ENCODE data around the gene FKBP14.
A peak's percentile ranks its signal among the peaks of the same experiment; 100 is the strongest.

The FKBP14 gene

GRCh38 chr7:30005464-30005863 is 21.0 kb downstream of the FKBP14 start:
- Histone ChIP-seq H3K4me2 (no peak overlapping the region), H3K27ac (no peak overlapping the region), H3K9ac (no peak overlapping the region), H3K27me3 (no peaks in the 10 kb centered on the region), H3K4me3 (no peak overlapping the region), H3K36me3 (no peaks in the 10 kb centered on the region), H3K9me3 (replicated peaks in 1 of 11) (no peaks in the 10 kb centered on the region), H4K20me1 (no peaks in the 10 kb centered on the region), H3K4me1 (peaks cover 0 to 9% (median 0%) of the 10 kb centered on the region in 10 experiments; a peak in 2 of 20 replicates)
- no peak for TF ChIP-seq Cebpa-rat (IDR thresholded peaks at IDR 0.05)

DNA sequence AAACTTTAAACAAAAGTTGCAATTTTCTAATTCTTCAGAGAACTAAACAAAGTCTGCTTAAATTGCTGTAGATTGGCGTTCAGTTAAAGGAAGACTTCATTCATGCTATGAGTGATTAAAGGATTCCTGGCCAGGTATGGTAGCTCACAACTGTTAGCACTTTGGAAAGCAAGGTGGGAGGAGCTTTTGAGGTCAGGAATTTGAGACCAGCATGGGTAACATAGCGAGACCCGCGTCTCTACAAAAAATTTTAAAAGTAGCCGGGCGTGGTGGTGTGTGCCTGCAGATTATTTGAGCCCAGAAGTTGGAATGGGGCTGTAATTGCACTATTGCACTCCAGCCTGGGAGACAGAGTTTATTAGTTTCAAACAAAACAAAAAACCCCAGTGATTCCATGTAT is 23.4 kb downstream of the FKBP14 start:
- Histone ChIP-seq H4K20me1 (no peaks in the 10 kb centered on the region), H3K36me3 (no peaks in the 10 kb centered on the region), H3K27me3 (no peaks in the 10 kb centered on the region), H3K4me3 (no peak overlapping the region), H3K4me2 (no peak overlapping the region), H3K27ac (no peak overlapping the region), H3K4me1 (peaks cover 0 to 9% (median 0%) of the 10 kb centered on the region in 10 experiments; a peak in 2 of 20 replicates), H3K9ac (no peak overlapping the region), H3K9me3 (replicated peaks in 1 of 11) (no peaks in the 10 kb centered on the region)
- no peak for TF ChIP-seq Cebpa-rat (IDR thresholded peaks at IDR 0.05)

DNA sequence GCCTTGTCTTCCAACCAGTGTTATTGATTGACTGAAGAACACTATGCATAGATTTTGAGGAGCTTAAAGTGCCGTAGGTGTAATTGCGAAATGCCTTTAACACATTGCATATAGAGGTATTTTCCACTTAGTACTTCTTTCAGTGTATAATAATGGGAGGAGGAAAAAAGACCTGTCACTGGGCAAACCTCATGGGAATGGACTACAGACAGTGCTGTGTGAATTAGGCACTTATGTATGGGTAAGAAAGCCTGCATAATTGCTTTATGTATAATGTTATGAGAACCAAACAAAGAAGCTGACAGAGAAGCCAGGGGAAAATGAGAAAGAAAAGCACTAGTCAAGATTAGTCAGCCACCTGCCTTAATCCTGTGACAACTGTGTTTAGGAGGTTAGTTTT is 24.5 kb downstream of the FKBP14 start:
- 0 out of 22 replicates have a peak, but pooled peaks of 2 of the 11 experiments have one; percentile 12 to 38 for TF ChIP-seq Cebpa-rat (IDR thresholded peaks at IDR 0.05)
- H3K4me3 ChIP-seq: no peak overlapping the region
- H3K27me3 ChIP-seq: no peaks in the 10 kb centered on the region
- no peak overlapping the region for H3K27ac ChIP-seq
- no peak overlapping the region for H3K9ac ChIP-seq
- peaks cover 0 to 10% (median 2%) of the 10 kb centered on the region in 11 experiments; a peak in 10 of 22 replicates for H3K9me3 ChIP-seq (replicated peaks in 1 of 11)
- no peaks in the 10 kb centered on the region for H4K20me1 ChIP-seq
- H3K36me3 ChIP-seq: no peaks in the 10 kb centered on the region
- no peak overlapping the region for H3K4me2 ChIP-seq
- H3K4me1 ChIP-seq: peaks cover 0 to 9% (median 0%) of the 10 kb centered on the region in 10 experiments; a peak in 2 of 20 replicates

DNA sequence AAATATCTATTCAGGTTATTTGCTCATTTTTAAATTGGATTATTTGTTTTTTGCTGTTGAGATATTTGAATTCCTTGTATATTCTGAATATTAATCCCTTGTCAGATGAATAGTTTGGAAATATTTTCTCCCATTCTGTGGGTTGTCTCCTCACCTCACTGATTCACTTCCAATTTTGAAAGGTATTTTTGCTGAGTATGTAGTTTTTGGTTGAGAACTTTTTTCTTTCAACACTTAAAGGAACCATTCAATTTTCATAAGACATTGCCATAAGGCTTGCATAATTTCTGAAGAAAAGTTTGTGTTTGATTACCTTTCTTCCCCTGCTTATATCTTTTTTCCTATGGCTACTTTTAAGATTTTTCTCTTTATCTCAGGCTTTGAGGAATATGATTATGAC is 28.0 kb downstream of the FKBP14 start:
- Histone ChIP-seq H3K9ac (no peak overlapping the region), H3K9me3 (replicated peaks in 1 of 11) (peaks cover 19 to 37% (median 23%) of the 10 kb centered on the region in 11 experiments), H3K4me2 (no peak overlapping the region), H3K4me1 (no peaks in the 10 kb centered on the region), H4K20me1 (no peaks in the 10 kb centered on the region), H3K36me3 (no peaks in the 10 kb centered on the region), H3K27ac (no peak overlapping the region), H3K27me3 (no peaks in the 10 kb centered on the region), H3K4me3 (no peak overlapping the region)
- no peak for TF ChIP-seq Cebpa-rat (IDR thresholded peaks at IDR 0.05)

- Histone ChIP-seq H3K4me3 (no peak overlapping the region), H3K4me2 (no peak overlapping the region), H3K27me3 (peaks cover 4 to 16% (median 10%) of the 10 kb centered on the region in 11 experiments), H3K9ac (no peak overlapping the region), H3K27ac (no peak overlapping the region), H4K20me1 (no peaks in the 10 kb centered on the region), H3K4me1 (no peaks in the 10 kb centered on the region), H3K9me3 (replicated peaks in 1 of 11) (peaks cover 41 to 59% (median 45%) of the 10 kb centered on the region in 11 experiments), H3K36me3 (no peaks in the 10 kb centered on the region)
- no peak for TF ChIP-seq Cebpa-rat (IDR thresholded peaks at IDR 0.05)
These were observed 30.2 kb downstream of the FKBP14 start for GRCh38 chr7:29996321-29996720.

DNA sequence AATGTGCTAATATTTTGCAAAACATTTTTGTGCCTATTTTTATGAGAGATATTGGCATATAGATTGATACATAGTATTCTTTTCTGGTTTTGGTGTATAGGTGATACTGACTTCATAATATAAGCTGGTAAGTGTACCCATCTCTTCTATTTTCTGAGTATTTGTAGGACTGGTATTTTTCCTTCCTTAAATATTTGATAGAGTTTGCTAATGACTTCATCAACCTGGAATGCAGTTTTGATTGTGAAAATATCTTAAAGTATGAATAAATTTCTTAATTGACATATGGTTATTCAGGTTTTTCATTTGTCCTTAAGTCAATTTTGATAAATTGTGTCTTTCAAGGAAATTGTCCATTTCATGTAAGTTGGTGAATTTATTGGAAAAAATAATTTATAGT is 30.9 kb downstream of the FKBP14 start:
- no peak overlapping the region for H3K27ac ChIP-seq
- no peaks in the 10 kb centered on the region for H3K36me3 ChIP-seq
- peaks cover 10 to 22% (median 17%) of the 10 kb centered on the region in 11 experiments for H3K27me3 ChIP-seq
- no peak overlapping the region for H3K9ac ChIP-seq
- no peaks in the 10 kb centered on the region for H4K20me1 ChIP-seq
- no peak for TF ChIP-seq Cebpa-rat (IDR thresholded peaks at IDR 0.05)
- H3K9me3 ChIP-seq (replicated peaks in 1 of 11): peaks cover 46 to 65% (median 51%) of the 10 kb centered on the region in 11 experiments
- no peaks in the 10 kb centered on the region for H3K4me1 ChIP-seq
- no peak overlapping the region for H3K4me2 ChIP-seq
- H3K4me3 ChIP-seq: no peak overlapping the region

DNA sequence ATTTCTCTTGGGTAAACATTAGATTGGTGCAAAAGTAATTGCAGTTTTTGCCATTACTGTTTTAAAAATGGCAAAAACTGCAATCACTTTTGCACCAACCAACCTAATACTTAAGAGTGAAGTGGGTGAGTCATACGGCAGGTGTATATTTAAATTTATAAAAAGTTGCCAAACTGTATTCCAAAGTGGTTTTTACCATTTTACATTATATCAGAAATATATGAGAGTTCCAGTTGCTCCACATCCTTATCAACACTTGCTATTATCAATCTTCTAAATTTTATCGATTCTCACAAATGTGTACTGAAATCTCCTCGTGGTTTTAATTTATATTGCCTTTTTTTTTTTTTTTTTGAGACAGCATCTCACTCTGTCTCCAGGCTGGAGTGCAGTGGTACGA is 33.4 kb downstream of the FKBP14 start:
- peaks cover 0 to 13% (median 7%) of the 10 kb centered on the region in 11 experiments; a peak in 7 of 22 replicates for H3K36me3 ChIP-seq
- peaks cover 35 to 47% (median 42%) of the 10 kb centered on the region in 11 experiments for H3K27me3 ChIP-seq
- H4K20me1 ChIP-seq: no peaks in the 10 kb centered on the region
- H3K27ac ChIP-seq: no peak overlapping the region
- no peak overlapping the region for H3K4me2 ChIP-seq
- TF ChIP-seq Cebpa-rat (IDR thresholded peaks at IDR 0.05): no peak
- H3K4me3 ChIP-seq: no peak overlapping the region; a peak in 1 of 20 replicates
- H3K9ac ChIP-seq: no peak overlapping the region
- H3K9me3 ChIP-seq (replicated peaks in 1 of 11): peaks cover 71 to 90% (median 75%) of the 10 kb centered on the region in 11 experiments
- no peaks in the 10 kb centered on the region; a peak in 1 of 20 replicates for H3K4me1 ChIP-seq

GRCh38 chr7:29991937-29992336 is 34.6 kb downstream of the FKBP14 start:
- Histone ChIP-seq H3K4me3 (no peak overlapping the region), H3K9me3 (replicated peaks in 1 of 11) (peaks cover 67 to 88% (median 79%) of the 10 kb centered on the region in 11 experiments), H3K4me2 (no peak overlapping the region), H3K36me3 (peaks cover 0 to 13% (median 7%) of the 10 kb centered on the region in 11 experiments; a peak in 7 of 22 replicates), H3K27ac (no peak overlapping the region), H3K9ac (no peak overlapping the region), H3K4me1 (no peaks in the 10 kb centered on the region; a peak in 1 of 20 replicates), H3K27me3 (peaks cover 46 to 59% (median 54%) of the 10 kb centered on the region in 11 experiments), H4K20me1 (no peaks in the 10 kb centered on the region)
- no peak for TF ChIP-seq Cebpa-rat (IDR thresholded peaks at IDR 0.05)

GRCh38 chr7:29990931-29991330 is 35.6 kb downstream of the FKBP14 start:
- TF ChIP-seq Cebpa-rat (IDR thresholded peaks at IDR 0.05): no peak
- Histone ChIP-seq H3K4me1 (peaks cover 0 to 4% (median under 1%) of the 10 kb centered on the region in 10 experiments; a peak in 10 of 20 replicates), H3K27ac (no peak overlapping the region), H3K4me3 (no peak overlapping the region), H3K27me3 (peaks cover 46 to 63% (median 56%) of the 10 kb centered on the region in 11 experiments), H3K36me3 (peaks cover 0 to 13% (median 7%) of the 10 kb centered on the region in 11 experiments; a peak in 7 of 22 replicates), H3K4me2 (no peak overlapping the region), H3K9me3 (replicated peaks in 1 of 11) (peaks cover 59 to 80% (median 71%) of the 10 kb centered on the region in 11 experiments), H4K20me1 (no peaks in the 10 kb centered on the region), H3K9ac (no peak overlapping the region)

Data from BLaER1 treated with 17β-estradiol and CSF1 and Interleukin-3, amounts not matched to agents 10 nM and 100 nM (cell line).